DMS79 treated with DMSO at 0.1 percent for 48 hours (cell line): ENCODE results near the gene CWH43.
"Not testable (repeated sequence)": the region's sequence is repeated elsewhere in the genome, so short reads cannot be mapped to it uniquely, and the experiment has no call there.

ENCODE experiments used
- DNase-seq: peaks from one replicate; lab custom pipeline; 2025; lab: John Stamatoyannopoulos, UW

The CWH43 gene

GRCh38 chr4:48985976-48986653, at the start of gene CWH43:
Gene CWH43, plus strand, starts transcription at chr4:48986275. Its CDS starts 155 bp downstream, at chr4:48986430.
- no peak for DNase-seq

DNA sequence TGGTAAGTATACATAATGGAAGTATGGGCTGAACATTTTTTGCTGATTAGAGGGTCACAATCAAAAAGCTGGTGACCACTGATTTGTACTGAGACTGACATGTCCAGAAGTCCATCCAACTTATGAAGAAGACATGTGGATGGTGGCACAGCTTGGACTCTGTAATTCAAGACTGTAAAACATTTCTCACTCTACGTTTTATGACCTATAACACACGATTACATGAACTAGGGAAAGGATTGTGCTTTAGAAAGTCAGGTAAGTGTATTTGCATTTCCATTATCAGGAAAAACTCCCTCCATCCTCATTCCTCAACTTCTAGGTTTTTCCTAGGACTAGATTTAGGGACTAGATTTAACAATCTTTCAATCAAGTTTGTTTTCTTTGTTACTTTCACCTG, 49.0 kb upstream of the CWH43 start:
- no peak for DNase-seq

DNA sequence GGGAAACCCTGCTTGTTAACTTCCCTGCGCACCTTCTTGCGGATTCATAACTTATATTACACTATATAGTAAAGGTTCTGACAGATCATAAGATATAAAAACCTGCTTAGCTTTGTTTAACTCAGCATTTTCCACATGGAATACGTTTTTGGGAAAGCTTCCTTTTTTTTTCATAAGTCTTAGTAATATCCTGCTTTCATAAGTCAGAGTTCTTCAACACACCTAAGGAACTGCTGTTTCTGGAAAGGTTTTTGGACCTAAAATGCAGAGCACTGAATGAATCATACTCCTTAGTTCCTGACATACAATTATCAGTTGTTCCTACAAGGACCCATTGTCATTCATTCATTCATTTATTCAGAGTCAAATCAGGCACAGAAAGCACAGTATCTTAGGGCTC, 47.2 kb upstream of the CWH43 start:
- DNase-seq = no peak

GRCh38 chr4:48939785-48940184, 46.3 kb upstream of the CWH43 start:
- no peak for DNase-seq

GRCh38 chr4:48943387-48943786, 42.7 kb upstream of the CWH43 start:
- no peak for DNase-seq

- DNase-seq = no peak
These were observed 41.8 kb upstream of the CWH43 start for GRCh38 chr4:48944252-48944651.

DNA sequence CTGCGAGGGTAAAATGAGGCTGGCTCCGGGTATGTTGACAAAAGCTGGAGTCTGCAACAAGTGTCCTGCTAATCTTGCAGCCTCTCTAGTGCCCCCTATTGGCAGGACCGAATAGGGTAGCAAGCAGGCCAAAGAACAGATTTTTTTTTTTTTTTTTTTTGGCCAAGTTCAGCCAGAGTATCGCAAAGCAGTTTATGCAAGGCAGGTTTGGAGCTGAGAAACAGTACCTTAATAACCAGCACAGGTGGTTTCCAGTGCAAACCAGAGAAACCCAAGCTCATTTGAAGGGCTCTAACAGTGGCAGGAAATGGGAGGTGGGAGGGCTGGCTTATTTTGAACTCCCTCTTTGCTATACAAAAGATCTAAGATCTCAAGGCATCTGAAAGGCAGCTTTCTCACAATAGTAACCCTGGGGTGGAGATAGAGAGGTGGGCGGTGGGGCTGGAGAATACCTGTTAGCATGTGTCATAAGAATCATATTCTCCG, 41.3 kb upstream of the CWH43 start:
- DNase-seq = no peak

DNA sequence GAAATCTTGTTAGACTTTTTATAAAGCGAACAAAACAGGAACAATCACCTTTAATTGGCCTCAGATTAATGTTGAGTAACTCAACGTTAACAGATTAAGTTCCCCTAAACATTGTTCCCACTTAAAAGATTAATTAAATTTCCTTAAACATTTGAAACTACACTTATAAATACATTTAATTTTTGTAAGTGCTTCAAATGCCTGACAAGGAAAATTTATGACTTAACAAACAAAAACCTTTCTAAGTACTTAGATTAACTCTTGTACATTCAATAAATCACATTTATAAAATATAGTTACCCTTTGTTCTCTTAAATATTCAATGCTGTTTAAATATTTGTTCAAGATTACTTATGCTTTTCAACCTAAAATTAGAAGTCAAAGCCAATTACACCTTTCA, 40.1 kb upstream of the CWH43 start:
- no peak for DNase-seq

GRCh38 chr4:48947731-48948130, 38.3 kb upstream of the CWH43 start:
- DNase-seq = no peak

DNA sequence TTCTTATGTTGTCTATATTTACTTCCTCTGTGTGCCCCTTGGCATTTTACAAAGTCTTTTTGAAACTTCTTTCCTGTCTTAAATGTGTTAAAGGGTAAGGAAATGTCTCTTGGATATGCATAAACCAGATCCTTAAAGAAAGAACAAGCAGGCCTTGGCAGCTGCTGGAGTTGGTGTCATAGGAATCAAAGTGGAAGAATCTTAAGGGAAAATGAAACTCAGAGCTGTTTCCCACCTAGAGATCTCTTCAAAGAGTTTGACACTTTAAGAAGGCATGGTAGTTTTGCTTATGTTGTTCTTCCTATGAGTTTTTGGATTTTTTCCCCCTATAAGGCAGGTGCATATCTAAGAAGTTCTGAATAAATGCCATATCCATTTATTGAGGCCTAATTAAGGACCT, 37.0 kb upstream of the CWH43 start:
- no peak for DNase-seq

- DNase-seq = no peak
These were observed 36.4 kb upstream of the CWH43 start for GRCh38 chr4:48949518-48950219.

- no peak for DNase-seq
These were observed 31.8 kb upstream of the CWH43 start for GRCh38 chr4:48954314-48954713.

DNA sequence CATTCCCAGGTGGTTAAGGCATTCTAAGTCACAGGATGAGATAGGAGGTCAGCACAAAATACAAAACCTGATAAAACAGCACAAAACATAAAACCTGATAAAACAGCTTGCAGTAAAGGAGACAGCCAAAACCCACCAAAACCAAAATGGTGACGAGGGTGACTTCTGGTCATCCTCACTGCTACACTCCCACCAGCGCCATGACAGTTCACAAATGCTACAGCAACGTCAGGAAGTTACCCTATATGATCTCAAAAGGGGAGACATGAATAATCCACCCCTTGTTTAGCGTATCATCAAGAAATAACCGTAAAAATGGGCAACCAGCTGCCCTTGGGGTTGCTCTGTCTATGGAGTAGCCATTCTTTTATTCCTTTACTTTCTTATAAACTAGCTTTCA, 28.7 kb upstream of the CWH43 start:
- not testable (repeated sequence) for DNase-seq

DNA sequence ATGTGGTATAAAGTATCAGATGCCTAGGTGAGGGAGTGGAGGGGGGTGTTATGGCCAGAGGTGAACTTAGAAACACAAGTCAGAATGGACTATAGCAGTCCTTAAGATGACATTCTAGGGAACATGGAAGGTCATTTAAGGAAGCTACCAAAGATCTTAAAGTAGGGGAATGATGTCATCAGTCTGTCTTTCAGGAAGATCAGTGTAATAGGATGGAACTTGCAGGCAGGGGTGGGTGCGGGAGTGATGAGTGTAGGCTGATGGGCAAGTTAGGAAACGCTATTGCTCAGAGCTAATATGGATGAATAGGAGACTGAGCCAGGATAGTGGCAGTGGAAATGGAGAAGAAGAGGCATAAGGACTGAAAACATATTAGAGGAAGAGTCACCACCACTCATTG, 27.5 kb upstream of the CWH43 start:
- DNase-seq = no peak

DNA sequence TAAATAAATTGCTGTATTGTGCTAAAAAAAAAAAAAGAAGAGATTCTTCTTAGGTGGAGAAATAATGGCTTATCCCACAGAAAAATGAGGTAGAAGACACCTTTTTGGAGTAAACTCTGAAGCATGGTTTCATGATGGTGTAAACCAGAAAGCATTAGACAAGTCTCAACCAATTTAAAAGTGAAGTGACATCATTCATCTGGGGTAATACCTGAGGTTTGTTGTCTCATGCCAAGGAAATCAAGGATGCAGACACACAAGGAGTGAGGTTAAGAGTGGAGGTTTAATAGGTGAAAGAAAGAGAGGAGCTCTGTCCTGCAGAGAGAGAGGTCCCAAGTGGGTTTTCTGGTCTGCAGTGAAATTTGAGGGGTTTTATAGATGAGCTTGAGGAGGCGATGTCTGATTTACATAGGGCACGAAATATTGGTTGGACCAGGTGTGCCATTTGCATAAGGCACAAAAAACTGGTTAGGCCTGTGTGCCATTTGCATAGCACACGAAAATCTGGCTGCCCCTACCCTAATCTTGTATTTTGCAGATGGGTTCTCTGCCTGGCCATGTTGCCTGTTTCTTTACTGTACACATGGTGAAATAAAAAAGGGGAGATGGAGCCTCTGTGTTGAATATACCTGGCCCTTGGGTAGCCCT, 25.0 kb upstream of the CWH43 start:
- no peak for DNase-seq

DNA sequence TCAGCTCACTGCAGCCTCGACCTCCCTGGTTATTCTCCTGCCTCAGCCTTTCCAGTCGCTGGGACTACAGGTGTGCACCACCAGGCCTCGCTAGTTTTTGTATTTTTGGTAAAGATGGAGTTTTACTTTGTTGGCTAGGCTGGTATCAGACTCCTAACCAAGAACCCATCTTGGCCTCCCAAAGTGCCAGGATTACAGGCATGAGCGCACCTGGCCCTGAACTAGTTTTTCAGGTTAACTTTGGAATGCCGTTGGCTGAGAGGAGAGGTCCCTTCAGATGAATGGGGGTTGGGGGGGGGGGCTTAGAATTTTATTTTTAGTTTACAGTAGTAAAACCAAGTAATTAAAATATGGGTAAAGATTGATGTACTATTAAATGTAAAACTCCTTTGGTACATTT, 23.4 kb upstream of the CWH43 start:
- DNase-seq = no peak

GRCh38 chr4:48963042-48963679, 22.9 kb upstream of the CWH43 start:
- DNase-seq = peak; percentile 51

DNA sequence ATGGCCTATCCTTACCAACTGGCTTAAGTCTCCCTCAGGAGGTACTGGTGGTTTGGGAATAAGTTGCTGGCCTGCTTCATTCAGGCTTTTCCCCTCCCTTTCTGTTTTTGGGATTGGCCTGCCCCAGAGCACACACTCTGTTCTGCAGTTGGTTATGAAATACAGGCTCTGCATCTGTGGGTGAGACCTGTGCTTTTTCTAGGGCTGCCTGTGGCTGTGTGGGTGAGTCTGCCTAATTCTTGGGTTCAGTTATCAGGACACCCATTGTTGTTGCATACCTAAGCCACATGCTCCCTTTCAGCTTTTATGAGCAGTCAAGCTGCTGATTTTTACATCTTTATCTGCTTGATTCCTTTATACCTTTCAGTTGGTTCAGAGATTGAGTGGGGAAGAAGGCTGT, 19.0 kb upstream of the CWH43 start:
- no peak for DNase-seq

- DNase-seq = no peak
These were observed 18.4 kb upstream of the CWH43 start for GRCh38 chr4:48967631-48968030.

DNA sequence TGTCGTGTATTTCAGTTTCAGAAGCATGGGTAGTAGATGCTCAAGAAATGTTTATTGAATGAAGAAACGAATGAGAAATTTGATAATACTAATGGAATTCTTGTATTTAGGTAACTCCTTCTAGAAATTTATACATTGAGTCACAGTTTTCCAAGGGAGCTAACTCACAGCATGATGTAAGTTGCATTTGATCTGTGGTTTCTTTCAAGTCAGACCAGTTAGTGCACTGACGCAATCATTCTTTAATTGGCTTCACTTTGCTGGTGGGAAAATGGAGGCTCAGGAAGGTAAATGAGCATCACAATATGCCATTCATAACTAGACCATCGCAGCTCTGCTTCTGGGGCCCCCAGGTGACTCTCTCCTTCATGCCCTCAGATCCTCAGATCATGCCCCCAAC, 17.3 kb upstream of the CWH43 start:
- no peak for DNase-seq

DNA sequence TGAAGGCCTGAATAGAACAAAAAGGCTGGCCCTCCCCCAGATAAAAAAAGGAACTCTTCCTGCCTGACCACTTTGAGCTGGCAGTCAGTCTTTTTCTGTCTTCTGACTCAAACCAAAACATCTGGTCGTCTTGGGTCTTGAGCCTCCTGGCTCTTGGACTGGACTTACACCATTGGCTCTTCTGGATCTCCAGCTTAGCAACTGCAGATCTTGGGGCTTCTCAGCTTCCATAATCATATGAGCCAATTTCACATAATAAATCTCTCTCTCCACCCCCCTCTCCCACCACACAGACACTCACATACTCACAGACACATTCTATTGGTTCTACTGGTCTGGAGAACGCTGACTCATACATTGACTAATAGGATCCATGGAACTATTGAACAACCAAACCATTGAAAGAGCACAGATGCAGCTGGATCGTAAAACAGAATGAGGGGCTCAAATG, 15.6 kb upstream of the CWH43 start:
- DNase-seq = no peak

DNA sequence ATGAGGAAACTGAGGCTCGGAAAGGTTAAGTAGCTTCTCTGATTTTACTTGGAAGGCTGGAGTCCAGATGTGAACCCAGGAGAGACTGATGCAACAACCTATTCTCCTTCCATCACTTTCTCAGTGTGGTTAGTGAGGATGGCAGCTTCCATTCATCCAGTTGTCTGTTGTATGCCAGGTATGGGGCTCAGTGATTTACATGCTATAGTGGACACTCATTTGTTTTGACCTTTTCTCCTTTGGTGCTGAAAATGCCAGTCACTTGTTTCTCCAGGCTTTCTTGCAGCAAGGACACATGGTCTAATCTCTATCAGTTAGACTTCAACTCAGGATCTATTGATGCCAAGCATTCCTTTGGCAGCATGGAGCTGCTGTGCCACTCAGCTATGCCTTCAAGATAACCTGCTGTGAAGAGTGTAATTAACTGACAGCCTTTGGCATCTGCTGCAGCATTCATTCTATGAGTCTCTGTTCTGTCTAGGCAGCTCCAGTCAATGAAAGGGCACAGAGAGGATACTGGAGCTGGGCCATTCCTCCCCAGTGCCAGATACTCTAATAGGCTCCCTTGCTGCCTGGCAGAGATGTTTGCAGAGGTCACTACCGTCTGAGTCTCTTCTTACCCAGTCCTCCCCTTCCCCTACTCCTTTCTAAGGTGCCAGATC, 11.0 kb upstream of the CWH43 start:
- no peak for DNase-seq
